Stimulated activated CD8-positive, alpha-beta memory T cell treated with anti-CD3 and anti-CD28 coated beads, Interleukin-15, amount 100 ng/mL, for 1 hour (primary cell): ENCODE data around the gene ATP1A2.

Experiments
- DNase-seq: peaks from one replicate; pipeline ENCODE4 v3.0.0-alpha.2; 2020; ENCODE audit warnings: low read depth

ATP1A2 gene

DNA sequence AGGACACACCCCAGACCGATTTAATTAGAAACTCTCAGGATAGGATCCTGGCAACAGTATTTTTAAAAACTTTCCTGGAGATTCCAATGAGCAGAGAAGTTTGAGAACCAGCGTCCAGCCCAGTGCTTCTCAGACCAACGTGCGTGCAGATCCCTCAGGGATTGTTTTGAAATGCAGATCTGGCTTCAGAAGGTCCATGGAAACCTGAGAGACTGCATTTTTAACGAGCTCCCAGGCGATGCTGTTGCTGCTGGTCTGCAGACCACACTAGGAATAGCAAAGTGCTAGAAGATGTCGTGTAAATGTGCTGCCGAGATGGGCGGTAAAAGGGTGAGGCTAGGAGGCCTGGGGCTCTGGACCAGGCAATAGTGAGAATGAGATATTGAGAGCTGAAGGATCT is 56.4 kb downstream of the ATP1A2 start:
- DNase-seq: no peak

- no peak for DNase-seq
Measured at GRCh38 chr1:160177231-160177630, 61.7 kb downstream of the ATP1A2 start.

DNA sequence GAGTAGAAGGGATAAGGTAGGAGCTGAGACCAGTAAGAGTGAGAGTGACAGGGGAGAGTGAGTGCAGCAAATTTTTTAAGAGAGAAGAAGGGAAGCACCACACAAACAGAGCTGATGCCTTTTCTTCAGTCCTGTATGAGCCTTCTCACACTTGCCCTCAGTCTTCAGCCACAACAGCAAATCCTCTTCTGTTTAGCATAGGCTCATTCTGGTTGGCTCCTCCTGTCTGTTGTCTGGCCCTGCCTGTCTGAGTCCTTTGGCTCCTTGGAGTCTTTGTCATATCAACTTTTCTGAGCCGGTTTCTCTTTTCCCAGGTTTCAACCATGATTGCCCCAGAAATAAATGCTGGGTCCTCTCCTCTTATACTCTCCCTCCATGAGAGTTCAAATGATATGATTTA is 62.1 kb downstream of the ATP1A2 start:
- DNase-seq: no peak

GRCh38 chr1:160178731-160179130 is 63.2 kb downstream of the ATP1A2 start:
- no peak for DNase-seq

GRCh38 chr1:160179336-160179735 is 63.8 kb downstream of the ATP1A2 start:
- DNase-seq: no peak

- no peak for DNase-seq
Measured at GRCh38 chr1:160186246-160186645, 70.7 kb downstream of the ATP1A2 start.

- DNase-seq: no peak
Measured at GRCh38 chr1:160186729-160187128, 71.2 kb downstream of the ATP1A2 start.

GRCh38 chr1:160187407-160187806 is 71.8 kb downstream of the ATP1A2 start:
- no peak for DNase-seq

GRCh38 chr1:160188341-160188740 is 72.8 kb downstream of the ATP1A2 start:
- DNase-seq: no peak

- DNase-seq: no peak
Measured at GRCh38 chr1:160189649-160190625, 74.4 kb downstream of the ATP1A2 start, which contains the start of gene CASQ1. CASQ1 (plus strand) TSS chr1:160190575; CDS start chr1:160190752, 177 bp downstream.

DNA sequence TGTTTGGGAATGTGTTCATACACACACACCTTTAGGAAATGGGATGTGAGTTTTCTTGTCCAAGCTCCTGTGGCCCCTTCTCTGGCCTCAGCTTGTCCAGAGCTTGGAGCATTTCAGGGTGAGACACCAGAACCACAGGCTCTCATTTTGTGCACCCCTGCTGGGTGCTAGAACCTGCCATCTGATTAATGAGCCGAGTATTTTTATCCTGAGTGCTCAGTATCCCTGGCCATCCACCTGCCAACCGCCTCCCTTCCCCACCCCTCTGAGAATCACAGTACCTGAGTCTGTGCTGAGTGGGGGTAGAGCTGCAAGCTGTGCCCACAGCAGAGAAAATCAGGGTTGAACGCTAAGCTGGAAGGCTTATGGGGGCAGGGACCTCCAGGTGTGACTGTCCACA is 76.2 kb downstream of the ATP1A2 start:
- no peak for DNase-seq

- DNase-seq: no peak
Measured at GRCh38 chr1:160192234-160192633, 76.7 kb downstream of the ATP1A2 start.
